Fibroblast of mammary gland (primary cell): Measurements from ENCODE around the gene PTCD3.

Experiments used
- DNase-seq: peaks from one replicate; pipeline ENCODE4 v3.0.0-alpha.2; 2010; ENCODE audit warnings: low read depth
- H3K4me3 ChIP-seq: 2 replicates; pipeline ENCODE4 v1.5.1; 2011; ENCODE audit warnings: low read depth, mild to moderate bottlenecking, low read length, moderate library complexity; ENCODE audit not compliant: control insufficient read depth
- TF ChIP-seq, protein P1 (sequence below): conservative IDR thresholded peaks from 2 replicates; pipeline ENCODE4 v1.5.1; 2011; ENCODE audit warnings: low read depth, low read length, inconsistent platforms; ENCODE audit not compliant: control insufficient read depth, insufficient read depth

PTCD3 gene

DNA sequence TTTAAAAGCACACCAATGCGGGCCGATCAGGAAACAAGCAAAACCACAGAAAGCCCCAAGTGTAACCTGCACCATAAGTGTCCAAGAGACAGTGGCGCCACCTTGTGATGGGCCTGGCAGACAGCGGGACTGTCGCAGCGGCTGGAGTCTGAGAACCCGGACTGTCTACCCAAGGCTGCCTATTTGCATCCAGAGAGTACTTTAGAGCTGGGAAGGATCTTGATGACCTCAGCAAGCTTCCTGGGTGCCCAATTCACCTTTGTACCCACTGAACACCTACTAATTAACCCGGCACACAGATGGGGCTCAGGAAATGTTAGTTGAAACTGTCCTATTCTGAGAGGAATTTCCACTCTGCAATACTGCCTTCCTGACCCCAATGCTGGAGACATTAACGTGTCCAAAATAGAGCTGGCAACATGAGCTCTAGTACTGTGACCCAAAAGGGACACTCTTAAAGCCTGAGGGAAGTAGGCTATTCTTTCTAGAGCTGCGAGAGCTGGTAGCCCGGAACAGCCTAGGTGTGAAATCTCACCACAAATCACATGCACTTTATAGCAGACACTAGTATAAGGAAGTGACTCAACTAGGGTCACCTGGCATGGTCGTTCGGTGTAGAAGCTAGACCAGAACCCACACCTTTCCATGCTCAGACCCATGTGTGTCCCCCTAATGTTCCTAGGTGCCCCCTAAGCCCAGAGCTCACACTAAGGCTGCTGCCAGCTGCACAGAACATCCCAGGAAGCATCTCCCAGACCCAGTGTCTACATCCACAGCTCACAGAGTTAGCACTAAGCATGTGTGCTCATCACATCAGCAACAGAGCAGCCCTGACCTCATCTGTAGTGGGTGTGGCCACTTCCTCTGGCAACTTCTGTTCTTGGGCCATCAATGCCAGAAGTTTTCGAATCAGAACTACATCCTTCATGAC, 25.8 kb upstream of the PTCD3 start:
- no peak overlapping the region for H3K4me3 ChIP-seq
- TF ChIP-seq, protein P1, sequence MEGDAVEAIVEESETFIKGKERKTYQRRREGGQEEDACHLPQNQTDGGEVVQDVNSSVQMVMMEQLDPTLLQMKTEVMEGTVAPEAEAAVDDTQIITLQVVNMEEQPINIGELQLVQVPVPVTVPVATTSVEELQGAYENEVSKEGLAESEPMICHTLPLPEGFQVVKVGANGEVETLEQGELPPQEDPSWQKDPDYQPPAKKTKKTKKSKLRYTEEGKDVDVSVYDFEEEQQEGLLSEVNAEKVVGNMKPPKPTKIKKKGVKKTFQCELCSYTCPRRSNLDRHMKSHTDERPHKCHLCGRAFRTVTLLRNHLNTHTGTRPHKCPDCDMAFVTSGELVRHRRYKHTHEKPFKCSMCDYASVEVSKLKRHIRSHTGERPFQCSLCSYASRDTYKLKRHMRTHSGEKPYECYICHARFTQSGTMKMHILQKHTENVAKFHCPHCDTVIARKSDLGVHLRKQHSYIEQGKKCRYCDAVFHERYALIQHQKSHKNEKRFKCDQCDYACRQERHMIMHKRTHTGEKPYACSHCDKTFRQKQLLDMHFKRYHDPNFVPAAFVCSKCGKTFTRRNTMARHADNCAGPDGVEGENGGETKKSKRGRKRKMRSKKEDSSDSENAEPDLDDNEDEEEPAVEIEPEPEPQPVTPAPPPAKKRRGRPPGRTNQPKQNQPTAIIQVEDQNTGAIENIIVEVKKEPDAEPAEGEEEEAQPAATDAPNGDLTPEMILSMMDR, result peak; percentile 81
- peak; percentile 71 for DNase-seq

DNA sequence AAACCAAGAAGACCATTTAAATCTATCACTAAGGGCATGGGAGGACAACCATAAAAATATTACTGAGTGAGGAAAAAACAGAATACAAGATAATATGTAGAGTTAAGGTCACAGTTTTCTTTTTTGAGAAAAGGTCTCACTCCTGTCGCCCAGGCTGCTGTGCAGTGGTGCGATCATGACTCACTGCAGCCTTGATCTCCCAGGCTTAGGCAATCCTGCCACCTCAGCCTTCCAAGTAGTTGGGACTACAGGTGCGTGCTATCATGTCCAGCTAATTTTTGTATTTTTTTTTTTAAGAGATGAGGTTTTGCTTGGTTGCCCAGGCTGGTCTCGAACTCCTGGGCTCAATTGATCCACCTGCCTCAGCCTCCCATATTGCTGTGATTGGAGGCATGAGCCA, 24.3 kb upstream of the PTCD3 start:
- no peak overlapping the region for H3K4me3 ChIP-seq
- TF ChIP-seq, protein P1, result no peak
- no peak for DNase-seq

DNA sequence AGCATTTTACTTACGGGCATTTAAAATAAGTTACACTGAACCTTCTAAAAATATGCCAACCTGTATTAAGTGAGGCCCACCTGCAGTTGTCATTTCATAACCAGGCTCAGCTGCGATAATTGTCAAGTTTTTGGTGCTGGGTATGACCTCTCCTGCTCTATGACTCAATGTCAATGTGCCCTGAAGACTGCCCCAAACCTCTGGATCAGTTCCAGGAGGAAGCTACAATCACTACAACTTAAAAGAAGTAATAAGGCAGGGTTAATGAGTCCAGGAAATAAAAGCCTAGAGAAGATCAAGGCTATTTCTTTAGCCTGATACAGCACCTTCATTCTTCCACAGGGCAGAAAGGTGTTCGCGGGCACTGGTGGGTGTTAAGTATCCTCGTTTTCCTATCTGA, 23.3 kb upstream of the PTCD3 start:
- no peak for DNase-seq
- TF ChIP-seq, protein P1, result no peak
- no peak overlapping the region for H3K4me3 ChIP-seq

DNA sequence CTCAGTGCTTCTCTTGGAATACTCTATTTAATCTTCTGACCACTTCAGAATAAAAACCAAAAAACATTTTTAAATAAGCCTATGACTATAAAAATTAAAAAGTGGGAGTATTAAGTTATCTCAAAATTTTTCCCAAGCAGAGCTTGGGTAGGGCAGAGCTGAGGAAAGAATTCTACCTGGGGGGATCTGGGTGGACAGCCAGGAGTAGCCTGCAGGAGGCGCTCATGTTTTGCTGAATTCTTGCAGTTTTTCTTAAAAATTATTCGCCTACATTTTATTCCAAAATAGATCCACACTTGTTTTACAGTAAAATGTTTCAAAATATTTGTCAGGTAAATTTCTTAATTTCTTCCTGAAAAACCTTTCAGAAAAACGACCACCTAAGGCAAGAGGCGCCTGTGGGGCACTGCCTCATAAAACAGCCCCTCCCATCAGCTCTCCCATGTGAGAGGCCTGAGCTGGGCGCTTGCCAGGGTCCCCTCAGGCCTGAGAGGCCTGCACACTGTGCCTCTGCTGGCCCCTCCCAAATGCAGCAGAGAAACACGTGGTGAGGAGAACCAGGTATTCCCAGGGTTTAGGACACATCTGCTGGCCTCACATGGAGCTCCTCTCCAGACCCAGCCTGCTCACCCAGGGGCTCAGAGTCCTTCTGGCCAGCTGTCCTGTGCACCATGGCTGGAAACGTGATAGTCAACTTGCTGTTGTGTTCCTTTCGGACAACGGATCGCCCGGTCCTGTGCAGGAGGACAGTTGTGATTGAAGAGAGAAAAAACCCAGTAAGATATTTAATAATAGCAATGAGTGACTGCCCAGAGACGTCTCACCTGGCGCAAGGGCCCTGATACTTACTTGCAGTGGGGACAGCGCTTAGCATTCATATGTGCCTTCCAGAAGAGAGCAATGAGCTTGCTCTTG, 17.8 kb upstream of the PTCD3 start:
- TF ChIP-seq, protein P1, result peak; percentile 49

DNA sequence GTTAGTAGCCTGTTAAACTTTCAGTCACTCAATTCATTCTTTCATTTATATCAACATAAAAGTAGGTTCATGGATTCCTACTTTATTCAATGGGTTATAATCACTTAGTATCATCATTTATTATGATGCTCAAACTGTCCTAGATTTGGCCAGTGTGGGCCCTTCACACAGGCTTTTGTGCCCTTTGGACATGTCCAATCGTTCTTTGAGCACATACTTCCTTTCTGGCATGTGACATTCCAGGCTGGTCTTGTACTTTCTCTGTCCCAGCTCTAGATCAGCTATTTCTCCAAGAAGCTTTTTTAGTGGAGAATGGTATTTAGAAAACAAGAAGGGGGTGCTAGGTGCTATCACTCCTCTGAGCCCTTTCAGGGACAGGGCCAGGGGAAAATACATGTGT, 11.8 kb upstream of the PTCD3 start:
- H3K4me3 ChIP-seq, result no peak overlapping the region
- DNase-seq, result no peak
- TF ChIP-seq, protein P1, result no peak

More for the DNA sequence above, 17.8 kb upstream of the PTCD3 start:
- no peak for DNase-seq
- H3K4me3 ChIP-seq, result no peak overlapping the region

DNA sequence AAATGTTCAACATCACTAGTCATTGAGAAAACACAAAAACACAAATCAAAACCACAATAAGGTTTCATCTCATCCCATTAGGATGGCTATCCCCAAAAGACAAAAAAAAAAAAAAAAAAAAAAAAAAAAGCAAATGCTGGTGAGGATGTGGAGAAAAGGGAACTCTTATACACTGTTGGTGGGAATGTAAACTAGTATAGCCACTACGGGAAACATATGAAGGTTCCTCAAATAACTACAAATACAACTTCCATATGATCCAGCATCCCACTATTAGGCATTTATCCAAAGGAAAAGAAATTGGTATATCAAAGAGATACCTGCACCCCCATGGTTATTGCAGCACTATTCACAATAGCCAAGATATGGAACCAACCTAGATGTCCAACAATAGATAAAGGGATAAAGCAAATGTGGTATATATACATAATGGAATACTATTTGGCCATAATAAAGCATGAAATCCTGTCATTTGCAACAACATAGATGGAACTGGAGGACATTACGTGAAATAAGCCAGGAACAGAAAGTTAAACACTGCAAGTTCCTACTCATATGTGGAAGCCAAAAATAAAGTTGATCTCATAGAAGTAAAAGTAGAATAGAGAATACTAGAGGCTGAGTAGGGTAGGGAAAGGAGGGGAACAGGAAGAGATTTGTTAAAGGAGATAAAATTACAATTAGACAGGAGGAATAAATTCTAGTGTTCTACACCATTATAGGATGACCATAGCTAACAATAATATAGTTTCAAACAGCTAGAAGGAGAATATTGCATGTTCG, 8.7 kb upstream of the PTCD3 start:
- H3K4me3 ChIP-seq, result no peak overlapping the region
- TF ChIP-seq, protein P1, result no peak
- DNase-seq, result no peak
